Adipose tissue (tissue), 3 donors: ENCODE data around the gene ZFC3H1. TPM values are rescaled to one million over a fixed set of nuclear protein-coding genes. Genes with fewer than 3 reads are reported as not detected.
"Not testable (repeated sequence)": the region's sequence is repeated elsewhere in the genome, so short reads cannot be mapped to it uniquely, and the experiment has no call there.

Experiments
- H3K27ac ChIP-seq: one replicate; pipeline ENCODE4 v1.5.1; 2013; ENCODE audit warnings: low read depth, low read length
- WGBS, 3 donors: extraction: QIAGEN DNeasy Blood & Tissue Kit; methylation state at CpG; one replicate each; pipeline ENCODE4 v1.1.7; 2013; 5-methylcytosine and 5-hydroxymethylcytosine counted together
- polyA plus RNA-seq, 3 donors: library from polyadenylated mRNA; stranded (reverse); fragments of 200-250 nt; gene quantifications; one replicate each; pipeline ENCODE4 v1.2.3, GENCODE V29; 2013
- donor health status: healthy with polysubstance abuse.
- donor health status: Bipolar disorder and iron deficiency.
- donor health status: healthy.

Gene ZFC3H1
- polyA plus RNA-seq, 3 donors = 9.0 to 15.9 (median 9.0) TPM

DNA sequence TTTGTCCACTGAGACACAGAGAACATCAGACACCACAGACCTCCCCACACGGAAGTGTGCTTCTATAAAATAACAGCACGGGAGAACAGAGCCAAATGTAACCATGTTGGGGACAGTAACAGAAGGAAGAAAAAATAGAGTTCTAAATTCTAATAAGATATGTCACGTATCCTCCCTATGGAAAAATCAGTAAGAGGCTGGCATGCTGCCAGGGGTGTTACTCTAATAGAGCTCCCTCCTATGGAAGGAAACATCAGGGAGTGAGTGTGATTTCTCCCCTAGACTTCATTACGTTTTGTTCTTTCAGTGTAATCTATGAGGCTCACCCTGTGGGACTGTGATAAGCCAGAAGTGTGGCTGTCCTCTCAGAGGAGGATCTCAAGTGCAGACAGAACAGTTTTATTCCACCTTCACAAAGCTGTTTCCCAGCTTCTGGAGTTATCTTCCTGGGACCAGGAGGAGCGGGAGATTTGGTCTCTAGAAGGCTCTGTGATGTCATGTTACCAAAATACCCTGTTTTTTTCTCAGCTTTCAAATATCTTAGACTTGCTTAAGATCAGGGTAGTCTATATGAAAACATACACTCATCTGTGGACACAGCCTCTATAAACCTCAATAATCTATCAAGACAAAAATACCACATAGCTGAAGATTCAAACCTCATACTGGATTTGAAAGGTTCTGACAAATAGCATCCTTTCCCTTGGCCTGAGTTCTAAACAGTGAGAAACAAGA lies 69.3 kb downstream of the ZFC3H1 start:
- WGBS, 3 donors = 31 to 55% (median 44%) methylated on average over 5 of the region's 5 CpGs
- H3K27ac ChIP-seq = no peak overlapping the region

DNA sequence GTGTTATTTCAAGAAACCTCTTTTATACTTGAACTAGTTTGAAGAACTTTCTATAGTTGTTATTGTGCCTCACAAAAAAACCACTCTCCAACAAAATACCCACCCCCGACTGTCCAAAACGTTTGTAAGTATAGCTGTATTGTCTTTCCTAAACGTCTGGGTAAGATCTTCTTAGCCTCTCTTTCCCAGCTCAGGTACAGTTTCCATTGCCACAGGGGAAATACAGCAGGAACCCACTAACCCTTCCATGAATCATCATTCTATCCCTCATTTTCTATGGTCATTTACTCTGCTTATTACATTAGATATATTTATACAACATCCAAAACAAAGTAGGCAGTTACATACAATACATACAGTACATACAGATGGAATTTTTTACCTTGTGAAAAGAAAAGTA lies 70.8 kb downstream of the ZFC3H1 start:
- WGBS, 3 donors = 51 to 66% (median 59%) methylated on average over 3 of the region's 3 CpGs
- no peak overlapping the region for H3K27ac ChIP-seq

DNA sequence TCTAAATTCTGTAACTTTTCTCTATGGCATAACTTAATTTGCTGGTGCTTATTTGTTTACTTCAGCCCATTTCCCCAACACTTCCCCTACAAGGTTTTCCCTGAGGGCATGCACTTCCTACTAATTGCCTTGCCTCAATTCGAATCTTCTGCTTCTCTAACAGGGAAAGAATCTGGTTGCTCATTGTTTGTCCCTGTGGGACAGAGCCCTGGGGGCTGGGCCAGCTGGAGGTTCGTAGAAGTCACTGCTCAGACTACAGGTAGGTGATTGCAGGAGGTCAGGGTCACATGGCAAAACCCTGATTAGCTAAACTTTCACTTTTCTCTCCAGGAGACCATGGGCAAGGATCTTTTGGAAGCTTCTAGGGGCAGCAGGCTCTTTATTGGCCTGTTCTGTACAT lies 72.0 kb downstream of the ZFC3H1 start:
- no peak overlapping the region for H3K27ac ChIP-seq
- 49 to 55% (median 54%) methylated on average over 2 of the region's 2 CpGs for WGBS, 3 donors

DNA sequence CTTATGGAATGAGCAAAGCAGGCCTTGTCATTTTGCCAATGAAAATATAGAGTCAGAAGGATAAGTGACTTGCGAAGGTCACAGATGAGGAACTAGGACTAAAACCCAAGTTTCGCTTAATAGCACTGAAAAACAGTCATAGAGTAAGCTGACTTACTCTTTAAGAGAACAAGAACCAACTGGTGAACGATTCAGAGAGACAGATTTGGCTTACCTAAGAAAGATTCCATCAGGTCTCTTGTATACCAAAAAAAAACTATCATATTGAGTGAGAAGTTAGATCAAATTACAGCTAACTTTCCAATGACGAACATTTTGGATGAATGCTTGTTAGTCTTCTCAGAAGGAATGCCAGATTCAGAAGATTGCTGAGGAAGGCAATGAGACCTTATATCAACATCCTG lies 74.2 kb downstream of the ZFC3H1 start:
- 39 to 85% (median 76%) methylated on average over 4 of the region's 4 CpGs for whole genome bisulfite sequencing, 3 donors

DNA sequence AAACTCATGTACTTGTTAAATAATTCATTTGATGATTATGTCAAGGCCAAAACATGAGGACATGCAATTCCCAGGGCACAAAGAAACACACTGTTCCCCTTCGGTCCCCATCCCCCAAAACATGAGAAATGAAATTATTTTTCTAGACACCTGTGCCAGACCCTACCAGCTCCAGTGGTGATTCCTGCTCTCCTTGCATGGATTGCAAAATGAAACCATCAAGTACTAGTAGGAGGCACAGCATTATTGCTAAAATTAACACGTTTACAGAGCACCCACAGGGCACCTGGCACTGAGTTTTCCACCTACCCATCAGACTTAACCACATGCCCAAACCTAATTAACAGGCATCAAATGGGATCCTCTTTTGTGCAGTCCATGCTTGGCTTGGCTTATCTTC lies 76.6 kb downstream of the ZFC3H1 start:
- no peak overlapping the region for H3K27ac ChIP-seq
- 57 to 89% (median 82%) methylated on average over 2 of the region's 2 CpGs for WGBS, 3 donors

More for the DNA sequence above, 74.2 kb downstream of the ZFC3H1 start:
- H3K27ac ChIP-seq = no peak overlapping the region

DNA sequence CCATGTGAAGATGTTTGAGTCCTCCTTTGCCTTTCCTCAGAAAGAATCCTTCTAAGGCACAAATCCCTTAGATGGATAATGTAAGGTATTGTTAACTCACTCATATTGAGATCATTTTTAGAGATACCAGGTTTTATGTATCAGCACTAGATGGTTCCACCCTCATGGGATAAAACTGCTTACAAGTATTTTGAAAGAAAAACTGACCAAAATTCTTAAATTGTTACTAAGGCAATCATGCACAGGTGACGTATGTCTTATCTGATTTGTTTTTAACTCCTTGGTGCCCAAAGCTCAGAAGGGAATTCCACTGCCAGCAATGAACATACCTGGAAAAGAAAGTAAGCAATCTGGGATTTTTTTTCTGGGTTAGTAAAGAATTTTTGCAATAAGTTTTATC lies 78.4 kb downstream of the ZFC3H1 start:
- WGBS, 3 donors = 32 to 56% (median 53%) methylated on average over 1 of the region's 1 CpG
- H3K27ac ChIP-seq = no peak overlapping the region

DNA sequence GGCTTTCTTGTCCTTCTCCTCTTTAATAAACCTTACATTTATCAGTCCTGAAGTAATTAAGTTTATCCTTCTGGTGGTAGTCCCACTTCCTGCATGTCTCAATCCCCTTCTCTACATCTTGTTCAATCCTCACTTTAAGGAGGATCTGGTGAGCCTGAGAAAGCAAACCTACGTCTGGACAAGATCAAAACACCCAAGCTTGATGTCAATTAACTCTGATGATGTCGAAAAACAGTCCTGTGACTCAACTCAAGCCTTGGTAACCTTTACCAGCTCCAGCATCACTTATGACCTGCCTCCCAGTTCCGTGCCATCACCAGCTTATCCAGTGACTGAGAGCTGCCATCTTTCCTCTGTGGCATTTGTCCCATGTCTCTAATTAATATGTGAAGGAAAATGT lies 79.3 kb downstream of the ZFC3H1 start:
- no peak overlapping the region for H3K27ac ChIP-seq
- 78 to 80% (median 79%) methylated on average over 3 of the region's 3 CpGs for WGBS, 3 donors

DNA sequence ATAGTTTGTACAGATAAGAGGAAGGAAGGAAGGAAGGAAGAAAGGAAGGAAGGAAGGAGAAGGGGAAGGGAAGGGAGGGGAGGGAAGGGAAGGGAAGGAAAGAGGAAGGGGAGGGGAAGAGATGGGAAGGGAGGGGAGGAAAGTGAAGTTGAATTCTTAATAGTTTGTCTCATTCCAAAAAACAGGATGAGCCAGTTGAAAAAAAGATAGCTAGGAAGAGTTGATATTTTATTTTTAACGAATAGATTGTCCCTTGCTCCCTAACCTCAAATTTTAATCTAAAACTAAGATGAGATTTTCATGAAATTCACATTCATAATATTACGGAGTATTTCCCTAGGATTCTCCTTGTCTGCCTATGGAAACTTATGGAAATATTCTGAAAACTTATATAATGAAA lies 80.7 kb downstream of the ZFC3H1 start:
- WGBS, 3 donors = 81 to 89% (median 82%) methylated on average over 2 of the region's 2 CpGs
- H3K27ac ChIP-seq = no peak overlapping the region

DNA sequence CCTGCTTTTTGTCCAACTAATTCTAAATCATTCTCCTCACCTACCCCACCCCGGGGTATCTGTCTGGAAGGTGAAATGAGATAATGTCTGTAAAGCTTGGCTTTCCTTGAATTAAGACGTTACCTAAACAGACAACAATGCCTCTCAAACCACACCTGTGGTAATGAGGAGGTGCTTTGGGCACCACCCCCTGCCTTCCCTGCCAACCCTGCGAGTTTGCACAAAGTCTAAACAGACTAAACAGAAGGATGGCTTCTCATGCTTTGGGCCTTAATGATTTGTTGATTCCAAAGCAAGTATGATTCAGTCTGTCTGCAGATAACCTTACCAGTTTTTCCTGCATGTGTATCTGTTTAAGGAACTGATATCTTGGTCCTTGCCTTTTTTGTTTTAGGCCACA lies 82.4 kb downstream of the ZFC3H1 start:
- 61 to 73% (median 70%) methylated on average over 3 of the region's 3 CpGs for WGBS, 3 donors
- no peak overlapping the region for H3K27ac ChIP-seq

DNA sequence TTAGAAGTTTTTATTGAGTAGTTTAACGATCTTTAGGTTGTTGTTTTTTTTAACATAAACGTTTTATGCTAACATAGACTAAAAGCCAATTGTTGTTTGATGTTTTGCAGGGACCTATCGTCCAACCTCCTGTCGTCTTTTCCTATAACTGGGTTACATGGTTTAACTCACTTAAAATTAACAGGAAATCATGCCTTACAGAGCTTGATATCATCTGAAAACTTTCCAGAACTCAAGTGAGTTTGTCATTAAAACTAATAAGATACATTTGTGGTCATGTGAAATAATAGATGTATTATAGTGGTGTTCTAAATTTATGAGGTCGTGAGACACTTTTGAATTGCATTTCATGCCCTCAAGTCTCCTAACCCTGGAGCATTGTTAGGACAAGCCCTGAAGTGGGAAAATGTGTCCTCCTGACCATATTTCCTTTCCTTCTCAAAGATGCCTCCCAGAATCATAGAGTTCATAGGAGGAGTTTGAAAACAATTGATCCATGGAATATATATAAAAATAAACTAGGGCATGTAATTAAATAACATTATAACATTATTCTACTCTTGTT lies 84.9 kb downstream of the ZFC3H1 start:
- WGBS, 3 donors = 60 to 70% (median 67%) methylated on average over 5 of the region's 5 CpGs
- H3K27ac ChIP-seq = no peak overlapping the region

DNA sequence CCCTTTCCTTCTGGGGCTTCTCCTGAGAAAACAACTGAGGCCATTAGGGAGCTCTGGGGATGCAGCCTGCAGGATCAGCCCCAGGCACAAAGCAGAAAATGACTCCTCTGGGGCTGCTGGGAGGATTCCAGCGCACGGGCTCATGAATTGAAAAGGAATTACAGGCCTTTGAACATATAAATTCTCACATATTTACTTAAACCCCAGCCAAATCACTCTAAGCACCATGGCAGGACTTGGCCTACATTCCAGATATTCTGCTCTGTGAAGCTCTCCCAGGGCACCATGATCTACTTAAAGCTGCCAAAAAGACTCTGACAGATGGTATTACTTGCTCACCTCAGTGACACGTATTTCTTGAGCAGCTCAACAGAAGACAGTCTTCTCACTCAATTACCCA lies 87.2 kb downstream of the ZFC3H1 start:
- no peak overlapping the region for H3K27ac ChIP-seq
- whole genome bisulfite sequencing, 3 donors = 66 to 72% (median 68%) methylated on average over 3 of the region's 3 CpGs

DNA sequence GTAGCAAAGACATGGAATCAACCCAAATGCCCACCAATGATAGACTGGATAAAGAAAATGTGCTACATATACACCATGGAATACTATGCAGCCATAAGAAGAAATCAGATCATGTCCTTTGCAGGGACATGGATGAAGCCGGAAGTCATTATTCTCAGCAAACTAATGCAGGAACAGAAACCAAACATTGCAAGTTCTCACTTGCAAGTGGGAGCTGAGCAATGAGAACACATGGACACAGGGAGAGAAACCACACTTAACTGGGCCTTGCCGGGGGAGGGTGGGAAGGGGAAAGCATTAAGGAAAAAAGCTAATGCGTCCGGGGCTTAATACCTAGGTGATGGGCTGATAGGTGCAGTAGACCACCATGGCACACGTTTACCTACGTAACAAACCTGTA lies 93.8 kb downstream of the ZFC3H1 start:
- 77 to 95% (median 95%) methylated on average over 6 of the region's 6 CpGs for WGBS, 3 donors
- not testable (repeated sequence) for H3K27ac ChIP-seq

DNA sequence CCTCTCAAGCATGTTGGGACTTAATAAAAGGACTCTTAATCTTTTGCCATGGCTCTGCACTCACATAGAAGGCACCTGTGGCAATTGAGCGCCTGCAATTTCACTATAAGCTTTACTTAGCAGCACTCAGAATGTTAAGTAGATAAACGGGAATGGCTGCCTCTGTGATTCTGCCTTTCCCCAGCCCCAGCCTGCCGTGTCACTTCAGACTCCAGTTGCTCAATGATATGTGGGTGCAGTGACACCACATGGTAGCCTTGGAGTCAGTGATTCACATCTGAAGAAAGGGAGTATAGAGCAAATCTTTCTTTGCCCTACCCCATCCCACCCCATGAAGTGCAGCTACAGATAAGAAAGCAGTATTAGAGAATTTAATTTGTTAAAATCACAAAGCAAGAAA lies 96.1 kb downstream of the ZFC3H1 start:
- H3K27ac ChIP-seq = no peak overlapping the region
- 58 to 72% (median 69%) methylated on average over 3 of the region's 3 CpGs for WGBS, 3 donors

DNA sequence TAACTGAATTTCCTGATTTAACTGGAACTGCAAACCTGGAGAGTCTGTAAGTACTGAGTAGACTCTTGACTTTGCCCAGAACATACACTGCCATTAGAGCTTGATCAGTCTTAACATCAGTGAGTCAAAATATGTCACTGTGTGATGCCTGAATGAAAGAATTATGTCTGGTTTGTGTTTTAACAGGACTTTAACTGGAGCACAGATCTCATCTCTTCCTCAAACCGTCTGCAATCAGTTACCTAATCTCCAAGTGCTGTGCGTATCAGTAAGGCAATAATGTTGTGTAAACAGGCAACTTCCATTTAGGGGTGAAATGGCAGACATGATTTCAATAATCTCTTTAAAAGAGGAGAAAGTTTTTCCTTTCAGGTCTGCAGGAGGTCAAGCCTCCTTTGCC lies 97.0 kb downstream of the ZFC3H1 start:
- no peak overlapping the region for H3K27ac ChIP-seq
- WGBS, 3 donors = 35 to 58% (median 43%) methylated on average over 2 of the region's 2 CpGs

DNA sequence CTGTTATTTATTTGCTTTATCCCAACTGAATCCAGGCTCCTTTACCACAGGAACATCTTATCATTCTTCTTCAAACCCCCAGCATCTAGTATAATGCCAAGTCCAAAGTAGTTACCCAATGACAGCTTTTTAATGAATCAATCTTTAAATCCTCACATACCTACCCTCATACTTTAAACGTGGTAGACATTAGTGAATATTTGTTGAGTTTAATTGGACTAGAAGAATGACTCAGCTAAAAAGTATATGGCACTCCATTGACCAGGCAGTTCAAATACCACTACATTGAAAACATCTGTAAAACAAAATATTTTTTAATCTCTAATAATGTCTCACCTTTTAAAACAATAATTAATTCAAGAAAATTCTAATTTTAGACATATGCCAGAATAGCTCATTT lies 98.1 kb downstream of the ZFC3H1 start:
- no peak overlapping the region for H3K27ac ChIP-seq
- WGBS, 3 donors = 22 to 68% (median 61%) methylated on average over 1 of the region's 1 CpG

DNA sequence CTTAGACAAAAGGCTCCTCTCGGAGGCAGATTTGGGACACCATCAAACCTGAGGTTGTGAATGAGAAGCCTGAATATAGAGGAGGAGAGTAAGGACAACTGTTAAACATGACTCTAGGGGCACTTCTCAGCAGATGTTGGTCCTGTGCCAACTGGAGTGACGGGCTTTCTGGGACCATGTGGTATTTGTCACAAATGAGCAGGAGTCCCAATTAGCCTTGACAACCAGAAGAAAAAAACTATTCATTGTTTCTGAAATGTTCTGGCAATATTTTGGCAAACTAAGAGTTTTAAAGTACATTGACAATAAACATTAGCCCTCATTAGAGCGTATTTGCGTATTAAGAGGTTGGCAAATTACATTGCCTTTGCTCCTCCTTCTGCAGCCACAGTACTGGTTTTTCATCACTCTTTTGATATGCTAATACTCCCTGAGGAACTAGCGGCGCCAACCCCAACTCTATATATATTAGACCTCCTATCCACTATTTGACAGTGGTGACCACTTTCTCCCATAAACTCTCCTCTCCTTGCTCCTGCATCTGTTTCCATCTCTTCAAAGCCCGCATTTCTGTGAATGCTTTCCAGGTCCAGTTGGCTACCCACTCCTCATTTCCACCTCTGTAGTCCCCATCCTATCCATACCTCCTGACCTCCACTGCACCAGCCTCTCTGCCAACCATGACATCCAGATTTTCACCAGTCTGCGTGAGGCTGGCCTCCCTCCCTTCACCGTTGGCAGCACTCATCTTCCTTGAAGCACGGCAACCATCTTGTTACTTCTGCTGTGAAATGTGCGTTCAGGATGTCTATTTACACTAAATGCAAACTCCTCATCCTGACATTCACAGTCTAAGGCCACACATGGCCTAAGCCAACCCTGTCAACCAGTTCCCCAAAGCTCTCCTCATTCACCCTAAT lies 100.7 kb downstream of the ZFC3H1 start:
- WGBS, 3 donors = 70 to 73% (median 73%) methylated on average over 11 of the region's 11 CpGs
- H3K27ac ChIP-seq = no peak overlapping the region
